Right kidney (tissue), 1 donor: ENCODE results near the gene RBPMS2.
A peak's percentile ranks its signal among the peaks of the same experiment; 100 is the strongest.

Source experiments
- DNase-seq: peaks from one replicate; pipeline ENCODE4 v3.0.0-alpha.2; 2016

RBPMS2 gene

DNA sequence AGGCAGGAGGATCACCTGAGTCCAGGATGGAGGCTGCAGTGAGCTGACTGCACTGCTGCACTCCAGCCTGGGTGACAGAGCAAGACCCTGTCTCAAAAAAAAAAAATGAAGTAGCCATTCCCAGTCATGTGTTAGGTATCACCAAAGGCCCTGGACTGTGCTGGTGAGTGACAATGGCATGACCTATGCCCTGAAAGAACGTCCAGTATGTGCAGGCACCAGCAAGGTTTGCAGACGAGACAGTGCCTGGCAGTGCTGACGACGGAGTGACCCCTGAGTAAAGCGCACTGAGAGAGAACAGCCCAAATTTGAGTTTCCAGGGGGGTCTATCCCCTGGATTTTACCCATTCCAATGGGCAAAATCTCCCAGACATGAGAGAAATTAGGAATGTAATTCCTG is 45.2 kb downstream of the RBPMS2 start:
- DNase-seq: no peak

DNA sequence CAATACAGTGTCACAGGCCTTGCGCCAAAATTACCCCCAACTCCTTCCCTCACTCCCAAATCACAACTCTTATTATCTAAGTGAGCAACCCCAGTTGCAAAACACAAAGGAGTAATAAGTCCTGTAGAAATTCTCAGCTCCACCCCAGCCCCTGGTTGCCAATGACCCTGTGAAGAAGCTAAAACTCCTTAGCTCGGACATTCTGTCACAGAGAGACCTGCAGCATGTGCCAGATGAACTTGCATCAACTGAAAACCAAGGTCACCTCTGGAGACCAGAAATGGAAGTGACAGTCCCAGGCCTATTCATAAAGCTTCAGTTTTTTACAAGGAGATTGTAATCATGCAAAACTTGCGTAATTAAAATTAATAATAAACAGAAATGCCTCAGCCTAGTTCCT is 55.2 kb downstream of the RBPMS2 start:
- DNase-seq: no peak

DNA sequence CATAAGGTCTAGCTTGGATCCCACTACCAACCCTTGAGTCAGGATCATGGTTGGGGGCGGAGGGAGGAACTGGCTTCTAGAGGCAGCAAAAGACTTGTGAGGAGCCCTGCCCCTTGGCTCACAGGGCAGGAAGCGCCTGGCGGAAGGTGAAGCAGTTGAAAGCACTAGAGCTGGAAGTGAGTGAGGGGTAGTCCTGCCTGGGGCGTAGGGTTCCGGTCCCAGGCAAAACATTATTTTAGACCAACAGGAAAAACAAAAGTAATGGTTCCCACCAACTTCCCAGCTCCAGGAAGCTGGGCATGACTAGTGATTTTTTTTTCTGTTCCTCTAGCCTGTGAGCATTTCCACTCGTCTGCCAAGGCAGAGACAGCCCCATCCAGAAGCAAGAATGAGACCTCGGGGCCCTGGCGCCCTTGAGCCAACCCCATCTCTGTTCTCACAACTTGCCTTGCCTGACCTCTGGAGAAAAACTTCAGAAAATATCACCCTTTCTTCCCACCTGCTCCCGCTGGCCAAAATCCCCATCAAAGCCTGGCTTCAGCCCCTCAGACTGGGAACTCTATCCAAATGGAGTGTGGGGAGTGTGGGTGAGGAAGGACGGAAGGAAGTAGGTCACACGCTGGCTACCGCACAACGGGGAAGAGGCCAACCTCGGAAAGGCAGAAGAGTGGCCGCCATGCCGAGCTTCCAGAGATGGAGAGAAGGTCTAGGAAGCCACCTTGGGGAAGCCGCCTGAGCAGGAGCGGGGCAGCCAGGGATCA is 57.5 kb downstream of the RBPMS2 start:
- DNase-seq: no peak

DNA sequence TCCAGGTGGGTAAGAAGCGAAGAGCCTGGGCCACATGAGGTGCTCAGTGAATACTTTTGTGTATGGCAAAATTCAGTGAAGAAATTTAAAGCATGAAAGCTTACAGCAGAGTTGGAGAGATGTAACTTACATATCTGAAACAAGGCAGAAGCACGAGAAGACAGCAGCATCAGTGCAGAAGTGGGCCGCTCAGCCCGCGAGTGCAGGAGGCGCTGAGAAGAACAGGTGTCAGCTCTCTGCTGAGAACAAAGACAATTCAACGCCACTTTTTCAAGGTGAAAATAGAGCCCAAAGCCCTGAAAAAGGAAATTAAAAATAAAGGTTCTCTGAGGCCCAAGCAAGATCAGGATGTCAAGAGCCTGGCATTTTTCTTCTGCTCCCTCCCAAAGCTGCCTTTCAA is 58.3 kb downstream of the RBPMS2 start:
- DNase-seq: no peak

DNA sequence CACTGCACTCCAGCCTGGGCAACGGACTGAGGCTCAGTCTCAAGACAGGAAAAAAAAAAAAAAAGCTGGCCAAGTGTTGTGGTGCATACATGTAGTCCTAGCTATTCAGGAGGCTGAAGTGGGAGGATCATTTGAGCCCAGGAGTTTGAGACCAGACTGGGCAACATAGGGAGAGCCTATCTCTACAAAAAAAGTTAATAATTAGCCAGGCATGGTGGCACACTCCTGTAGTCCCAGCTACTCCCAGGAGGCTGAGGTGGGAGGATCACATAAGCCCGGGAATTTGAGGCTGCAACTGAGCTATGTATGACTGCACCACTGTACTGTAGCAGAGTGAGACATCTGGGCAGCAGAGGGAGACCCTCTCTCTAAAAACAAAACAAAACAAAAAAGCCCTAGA is 58.9 kb downstream of the RBPMS2 start:
- no peak for DNase-seq

DNA sequence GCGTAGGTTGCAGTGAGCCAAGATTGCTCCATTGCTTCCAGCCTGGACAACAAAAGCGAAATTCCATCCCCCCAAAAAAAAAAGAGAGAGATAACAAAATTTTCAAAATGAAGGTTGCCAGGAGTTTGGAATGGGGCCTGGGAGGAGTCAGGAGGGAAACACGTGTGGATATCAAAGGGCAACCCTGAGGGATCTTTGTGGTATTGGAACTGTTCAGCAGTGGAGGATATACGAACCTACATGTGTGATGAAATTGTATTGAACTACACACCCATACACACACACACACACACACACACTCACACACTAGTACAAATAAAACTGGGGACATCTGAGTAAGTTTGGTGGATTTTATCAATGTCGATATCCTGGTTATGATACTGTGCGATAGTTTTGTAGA is 61.8 kb downstream of the RBPMS2 start:
- no peak for DNase-seq

DNA sequence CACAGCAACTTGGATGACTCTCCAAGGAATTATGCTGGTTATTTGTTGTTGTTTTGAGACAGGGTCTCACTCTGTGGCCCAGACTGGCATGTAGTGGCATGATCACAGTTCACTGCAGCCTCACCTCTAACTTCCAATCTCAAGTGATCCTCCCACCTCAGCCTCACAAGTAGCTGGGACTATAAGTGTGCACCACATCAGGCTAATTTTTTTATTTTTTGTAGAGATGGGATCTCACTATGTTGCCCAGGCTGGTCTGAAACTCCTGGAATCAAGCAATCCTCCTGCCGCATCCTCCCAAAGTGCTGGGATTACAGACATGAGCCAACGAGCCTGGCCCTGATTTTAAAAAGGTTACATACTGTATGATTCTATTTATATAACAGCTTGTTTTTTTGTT is 63.0 kb downstream of the RBPMS2 start:
- DNase-seq: no peak

DNA sequence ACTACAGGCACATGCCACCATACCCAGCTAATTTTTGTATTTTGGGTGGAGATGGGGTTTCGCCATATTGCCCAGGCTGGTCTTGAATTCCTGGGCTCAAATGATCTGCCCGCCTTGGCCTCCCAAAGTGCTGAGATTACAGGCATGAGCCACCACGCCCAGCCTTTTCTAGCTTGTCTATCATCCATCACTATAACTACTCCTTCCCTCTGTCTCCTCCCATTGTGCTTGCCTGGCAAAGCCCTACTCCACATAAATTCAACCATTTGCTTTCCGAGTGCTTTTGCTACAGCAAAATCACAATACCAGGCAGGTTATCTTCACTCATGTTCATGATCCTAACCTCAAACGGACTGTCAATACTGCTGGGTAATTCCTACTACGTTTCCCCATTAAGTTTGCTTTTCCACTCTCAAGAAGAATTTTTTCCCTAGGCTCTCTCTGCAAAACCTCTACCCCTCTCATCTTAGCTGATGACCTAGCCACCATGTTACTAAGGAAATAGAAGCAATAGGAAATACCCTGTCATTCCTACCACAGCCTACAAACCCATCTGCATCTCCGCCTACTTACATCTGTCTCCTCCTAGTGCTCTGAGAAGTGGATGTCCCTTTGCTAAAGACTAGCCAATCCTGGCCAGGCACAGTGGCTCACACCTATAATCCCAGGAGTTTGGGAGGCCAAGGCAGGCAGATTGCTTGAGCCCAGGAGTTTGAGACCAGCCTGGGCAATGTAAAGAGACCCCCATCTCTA is 64.5 kb downstream of the RBPMS2 start:
- DNase-seq: no peak

DNA sequence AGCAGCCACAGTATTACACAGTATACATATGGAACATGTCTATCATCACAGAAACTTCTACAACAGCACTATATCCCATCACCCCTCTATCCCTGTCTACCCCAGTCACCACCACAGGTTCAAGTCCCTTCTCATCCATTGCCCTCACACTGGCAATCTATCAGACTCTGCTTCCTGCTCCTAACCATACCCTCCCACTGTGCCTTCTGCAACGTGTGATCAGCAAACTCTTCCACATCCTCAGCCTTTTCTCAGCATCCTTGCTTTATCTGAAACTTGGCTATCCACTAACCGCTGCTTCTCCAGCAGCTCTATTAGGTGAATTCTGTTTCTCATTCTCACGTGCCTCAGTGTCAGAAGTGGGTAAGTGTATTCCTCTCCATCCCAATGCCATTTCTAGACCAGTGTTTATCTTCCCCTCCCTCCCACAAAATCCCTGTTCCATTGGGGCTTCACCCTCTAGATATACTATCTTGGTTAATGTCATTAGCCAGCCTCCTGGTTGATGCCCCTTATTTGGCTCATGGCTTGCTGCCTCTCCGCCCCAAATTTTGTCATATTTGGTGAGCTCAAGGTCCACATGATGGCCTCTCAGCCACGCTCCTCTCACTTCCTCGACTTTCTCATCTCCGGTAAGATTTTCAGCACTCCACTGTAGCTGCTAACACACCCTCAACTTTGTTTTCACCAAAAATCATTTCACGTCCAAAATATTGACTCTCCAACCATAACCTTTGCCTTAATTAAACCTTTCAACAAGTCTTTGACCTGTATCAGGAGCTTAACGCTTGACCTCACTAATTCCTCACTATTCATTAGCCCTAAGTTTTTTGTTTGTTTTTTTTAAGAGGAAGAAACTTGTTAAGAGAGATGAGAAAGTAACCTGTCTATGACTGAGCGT is 69.1 kb downstream of the RBPMS2 start:
- DNase-seq: no peak

DNA sequence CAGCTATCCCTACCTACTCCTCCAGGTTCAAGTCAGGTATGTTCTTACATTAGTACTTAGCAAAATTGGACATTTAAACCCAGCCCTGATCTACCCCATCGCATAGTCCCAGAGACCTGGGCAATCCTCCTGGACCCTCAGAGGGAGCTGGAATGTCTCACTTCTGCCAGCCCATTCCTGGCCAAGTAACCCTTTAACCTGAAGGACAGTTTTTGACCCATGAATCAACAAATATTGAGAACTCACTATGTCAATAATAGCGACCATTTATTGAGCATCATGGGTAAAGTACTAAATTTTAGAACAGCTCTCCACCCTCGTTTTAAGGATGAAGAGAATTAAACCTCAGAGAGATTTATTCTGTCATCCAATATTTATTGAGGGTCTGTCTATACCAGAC is 70.4 kb downstream of the RBPMS2 start:
- no peak for DNase-seq

DNA sequence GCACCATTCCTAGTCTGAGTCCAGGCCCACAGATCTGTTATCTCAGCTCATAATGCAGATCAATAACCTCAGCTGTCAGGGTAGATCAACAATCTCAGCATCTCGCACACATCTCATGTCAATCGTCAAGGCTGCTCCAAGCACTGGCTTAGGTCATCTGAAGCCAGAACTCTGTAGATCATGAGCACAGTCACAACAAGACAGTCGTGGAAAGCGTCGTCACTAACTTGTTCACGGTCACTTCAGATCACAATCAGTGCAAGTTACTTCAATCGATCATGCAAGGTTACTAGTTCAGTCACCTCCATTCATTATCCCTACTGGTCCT is 71.8 kb downstream of the RBPMS2 start:
- DNase-seq: no peak

DNA sequence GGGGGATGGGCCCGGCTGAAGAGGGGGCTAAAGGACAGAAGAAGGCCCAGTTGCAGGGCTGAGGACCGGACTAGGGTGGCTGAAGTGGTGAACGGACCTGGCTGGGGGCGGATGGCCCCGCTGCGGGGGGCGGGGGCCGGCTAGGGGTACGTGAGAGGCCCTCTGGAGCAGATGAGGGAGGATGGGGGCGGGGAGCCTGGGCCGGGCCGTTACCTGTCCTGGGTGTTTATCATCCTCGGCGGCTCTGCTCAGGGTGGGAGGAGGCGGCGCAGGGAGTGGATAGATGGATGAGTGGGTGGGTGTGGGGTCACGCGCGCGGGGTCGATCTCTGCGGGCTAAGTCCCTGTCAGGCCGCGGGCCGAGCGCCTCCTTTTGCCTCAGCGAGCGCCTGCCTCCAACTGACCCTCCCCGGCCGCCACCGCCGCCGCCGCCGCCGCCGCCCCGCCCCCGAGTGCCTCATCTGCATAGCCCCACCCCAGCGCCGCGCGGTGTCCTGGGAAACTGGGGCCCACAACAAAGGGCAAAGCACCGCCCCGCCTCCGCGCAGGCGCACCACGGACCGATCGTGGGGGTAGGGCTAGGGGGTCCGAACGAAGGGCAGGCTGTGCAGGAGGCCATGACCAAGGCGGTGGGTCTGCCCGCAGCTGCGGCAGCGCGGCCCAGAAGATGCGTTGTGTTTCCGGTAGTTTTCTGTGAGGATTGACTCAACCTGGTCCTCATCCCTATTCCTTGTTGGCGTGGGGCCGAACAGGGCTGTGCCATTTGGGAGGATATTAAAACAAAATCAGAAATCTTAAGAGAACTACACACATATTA is 72.4 kb downstream of the RBPMS2 start:
- DNase-seq: peak; percentile 90

DNA sequence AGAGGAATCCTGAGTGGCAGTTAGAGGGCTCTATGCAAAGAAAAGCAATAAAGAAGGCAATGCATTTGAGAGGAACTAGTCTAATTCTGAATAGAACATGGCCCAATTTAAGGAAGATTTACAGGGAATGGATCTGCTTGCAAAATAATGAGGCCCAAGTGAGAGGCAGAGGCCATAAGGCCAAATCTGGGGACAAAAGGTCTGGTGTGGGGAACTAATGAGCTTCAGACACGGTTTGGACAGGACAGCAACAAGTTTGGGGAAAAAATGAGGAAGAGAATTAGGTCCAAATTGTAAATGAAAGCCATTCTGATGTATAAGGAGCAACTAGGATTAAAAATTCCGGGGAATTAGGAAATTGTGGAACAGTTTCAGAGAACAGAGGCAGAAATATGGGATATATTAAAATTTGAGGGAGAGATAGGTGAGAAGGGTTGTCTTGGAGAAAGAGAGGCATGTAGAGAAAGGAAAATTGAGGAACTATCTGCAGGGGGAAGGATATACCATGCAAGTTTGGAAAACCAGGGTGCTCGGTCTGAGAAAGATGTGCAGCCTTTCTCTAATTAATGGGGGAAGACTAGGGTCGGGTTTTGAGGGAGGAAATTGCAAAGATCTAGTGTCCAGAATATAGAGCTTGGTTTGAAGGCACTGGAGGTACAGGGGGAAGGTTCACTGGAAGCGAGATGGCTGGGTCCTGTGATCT is 73.8 kb downstream of the RBPMS2 start:
- DNase-seq: no peak

DNA sequence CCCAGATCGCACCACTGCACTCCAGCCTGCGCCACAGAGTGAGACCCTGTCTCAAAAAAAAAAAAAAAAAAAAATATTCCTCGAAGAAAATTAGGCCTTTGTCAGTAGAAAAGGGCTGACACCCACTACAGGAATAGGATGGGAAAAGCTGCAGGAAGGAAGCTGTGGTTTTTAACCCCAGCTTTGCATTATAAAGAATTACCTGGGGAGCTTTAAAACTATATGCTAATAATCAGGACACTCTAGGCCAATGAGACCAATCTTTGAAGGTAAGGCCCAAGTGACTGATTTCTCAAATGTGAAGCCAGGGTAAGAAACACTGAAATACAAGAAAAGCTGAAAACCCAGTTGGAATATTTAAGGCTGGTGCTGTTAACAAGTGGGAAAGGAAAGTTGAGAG is 74.3 kb downstream of the RBPMS2 start:
- DNase-seq: no peak

DNA sequence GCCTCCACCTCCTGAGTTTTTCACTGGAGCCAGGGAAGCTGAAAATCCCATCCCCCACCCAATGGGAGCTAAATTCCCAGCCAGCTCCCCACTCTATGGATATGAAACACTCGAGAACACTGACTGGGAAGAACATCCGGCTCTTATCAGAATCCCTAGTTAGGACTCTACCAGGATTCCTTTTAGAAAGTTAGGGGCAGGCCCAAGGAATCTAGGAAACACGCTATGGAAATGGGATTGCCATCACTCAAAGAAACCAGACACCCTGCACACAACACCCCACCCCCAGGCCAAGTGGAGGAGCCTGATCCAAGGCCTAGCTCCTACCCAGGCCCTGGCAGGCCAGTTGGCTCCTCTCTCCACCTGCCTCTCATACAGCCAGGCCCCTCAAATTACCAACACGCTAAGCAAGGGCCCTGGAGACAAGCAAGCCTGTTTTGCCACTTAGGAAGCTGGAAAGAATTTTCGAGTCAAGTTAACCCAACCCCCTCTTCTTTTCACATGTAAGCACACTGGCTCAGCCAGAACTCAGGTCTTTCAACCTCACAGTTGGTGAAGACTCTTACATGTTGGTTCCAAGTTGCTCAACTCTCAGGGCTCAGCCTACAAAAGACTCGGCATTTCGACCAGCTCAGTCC is 75.5 kb downstream of the RBPMS2 start:
- DNase-seq: peak; percentile 48

DNA sequence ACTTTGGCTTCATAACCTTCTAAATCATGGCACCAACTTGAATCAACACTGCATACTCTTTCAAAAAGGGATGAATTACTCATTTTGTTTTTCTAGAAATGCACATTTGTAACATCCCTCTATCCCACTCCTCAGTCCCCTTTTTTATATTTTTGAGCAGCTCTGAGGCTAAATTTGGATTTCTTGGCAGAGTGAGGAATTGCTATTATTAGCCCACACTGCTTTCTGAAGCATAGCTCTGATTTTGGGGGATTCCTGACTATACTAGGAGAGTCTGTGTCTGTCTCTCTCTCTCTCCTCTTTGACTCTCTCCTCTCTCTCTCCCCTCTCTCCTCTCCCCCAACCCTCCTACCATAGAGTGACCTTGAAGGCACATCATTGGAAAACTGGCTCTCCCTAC is 76.6 kb downstream of the RBPMS2 start:
- no peak for DNase-seq

DNA sequence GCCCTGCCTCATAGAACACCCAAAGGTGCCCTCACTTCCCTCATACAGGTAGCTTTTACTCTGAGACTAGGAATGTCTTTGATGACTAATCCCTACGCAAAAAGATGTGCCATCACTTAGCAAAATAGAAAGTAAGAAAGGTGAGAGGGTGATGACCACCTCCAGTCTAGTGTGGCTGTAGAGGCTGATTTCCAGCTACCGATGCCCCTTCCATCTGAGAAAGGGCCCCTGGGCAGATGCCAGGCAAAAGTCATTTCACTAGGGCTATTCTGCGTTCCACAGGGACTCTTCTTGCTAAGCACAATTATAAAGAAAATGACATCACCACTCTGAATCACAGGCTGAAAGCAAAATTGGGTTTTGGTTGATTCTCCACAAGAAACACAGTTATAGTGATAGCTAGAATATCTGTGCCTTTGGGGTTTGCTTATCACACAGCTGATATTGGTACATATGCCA is 77.4 kb downstream of the RBPMS2 start:
- no peak for DNase-seq

DNA sequence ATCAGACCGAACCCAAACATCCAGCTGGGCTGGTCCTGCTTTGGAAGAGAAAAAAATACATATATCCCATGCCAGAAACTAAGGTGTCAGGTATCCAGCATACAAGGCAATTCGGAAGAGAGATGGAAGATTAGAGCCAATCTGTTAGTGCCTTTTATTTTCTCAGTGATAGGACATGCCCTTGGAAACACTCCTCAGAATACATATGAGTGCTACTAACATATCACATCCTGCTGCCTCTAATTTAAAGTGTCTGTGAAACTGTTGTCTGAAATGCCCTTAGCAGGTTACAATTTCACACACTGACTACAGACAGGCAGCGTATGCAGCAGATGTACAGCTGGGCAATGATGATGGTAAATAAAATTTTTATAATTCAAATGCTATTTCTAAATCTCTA is 78.9 kb downstream of the RBPMS2 start:
- no peak for DNase-seq

DNA sequence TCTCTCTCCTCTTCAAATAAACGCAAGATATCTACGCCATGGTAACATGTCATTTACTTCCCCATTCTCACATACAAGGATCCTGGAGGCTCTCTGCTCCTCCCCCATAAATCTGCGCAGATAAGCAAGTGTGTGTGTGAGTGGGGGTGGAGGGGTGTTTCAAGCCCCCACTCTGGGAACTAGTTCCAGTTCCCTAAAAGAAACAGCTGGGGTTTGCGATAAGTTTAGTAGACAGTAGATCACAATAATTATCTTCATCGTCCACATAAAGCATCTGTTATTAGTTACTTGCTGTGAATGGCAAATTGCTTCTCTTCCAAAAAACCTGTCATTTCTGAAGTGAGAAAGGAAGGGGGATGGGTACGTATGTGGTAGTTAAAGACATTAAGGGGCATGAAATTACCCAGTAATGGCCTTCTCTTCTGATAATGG is 79.8 kb downstream of the RBPMS2 start:
- DNase-seq: no peak

DNA sequence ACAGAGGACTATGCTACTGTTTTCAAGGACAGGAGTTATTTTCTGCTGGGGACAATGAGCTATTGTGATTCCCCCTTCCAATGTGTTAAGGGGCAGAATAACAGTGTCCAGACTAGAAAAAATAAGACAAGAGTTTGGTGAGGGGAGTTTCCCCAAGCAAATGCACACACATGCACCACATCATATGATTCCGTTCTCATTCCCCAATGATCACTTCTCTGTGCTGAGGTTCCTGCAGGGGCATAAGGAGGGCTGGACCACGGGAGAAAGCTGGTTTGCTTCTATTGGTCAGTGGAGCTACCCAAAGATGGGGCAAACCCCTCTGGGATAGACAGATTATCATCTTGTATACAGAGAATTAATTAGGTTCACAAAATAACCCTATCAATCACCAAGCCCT is 80.6 kb downstream of the RBPMS2 start:
- DNase-seq: no peak

DNA sequence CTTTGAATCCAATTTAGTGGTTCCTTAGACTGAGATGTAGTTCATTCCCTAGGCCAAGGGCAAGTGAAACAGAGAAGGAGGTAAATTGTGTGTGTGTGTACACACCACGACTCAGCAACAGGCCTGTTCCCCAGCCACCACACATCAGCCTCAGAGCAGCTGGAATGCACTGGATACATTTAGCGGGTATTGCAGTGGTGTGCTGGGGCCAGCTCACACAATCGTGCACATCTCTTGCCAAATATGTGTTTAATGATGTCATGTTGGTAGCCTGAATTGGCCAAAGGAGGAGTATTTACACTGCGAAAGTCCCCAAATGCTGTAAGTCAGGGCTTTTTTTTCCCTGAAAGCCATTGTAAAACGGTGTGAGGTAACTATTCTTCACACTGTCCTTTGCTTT is 82.3 kb downstream of the RBPMS2 start:
- no peak for DNase-seq
